HL-60/S4 (cell line): Measurements from ENCODE around the gene CCDC91.
"Not testable (repeated sequence)": the region's sequence is repeated elsewhere in the genome, so short reads cannot be mapped to it uniquely, and the experiment has no call there.

Source experiments
- in situ Hi-C: fragments of 300-500 bp; cut with MboI; formaldehyde crosslinking; loops from 2 replicates; pipeline ENCODE4 v1.14.3; 2022; ENCODE audit warnings: low sequenced_read_pairs

Gene CCDC91

DNA sequence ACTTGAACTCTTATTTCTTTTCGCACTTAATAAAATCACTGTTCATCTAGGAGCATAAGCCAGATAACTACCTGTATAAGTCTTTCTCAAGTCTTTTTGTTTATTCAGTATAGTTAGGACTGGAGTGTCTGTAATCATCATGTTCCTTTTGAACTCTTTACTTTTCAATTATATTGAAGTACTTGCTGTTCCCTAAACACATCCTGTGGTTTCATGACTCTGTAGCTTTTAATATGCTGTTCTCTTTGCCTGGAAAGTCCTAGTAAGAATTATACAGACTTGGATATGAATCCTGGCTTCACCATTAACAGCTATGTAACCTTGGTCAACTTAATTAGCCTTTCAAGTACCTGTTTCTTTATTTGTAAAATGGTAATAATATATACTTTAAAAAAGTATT is 88.2 kb downstream of the CCDC91 start:
- in situ Hi-C loops, result no loop called here

GRCh38 chr12:28278960-28279359 is 88.7 kb downstream of the CCDC91 start:
- in situ Hi-C loops, result no loop called here

DNA sequence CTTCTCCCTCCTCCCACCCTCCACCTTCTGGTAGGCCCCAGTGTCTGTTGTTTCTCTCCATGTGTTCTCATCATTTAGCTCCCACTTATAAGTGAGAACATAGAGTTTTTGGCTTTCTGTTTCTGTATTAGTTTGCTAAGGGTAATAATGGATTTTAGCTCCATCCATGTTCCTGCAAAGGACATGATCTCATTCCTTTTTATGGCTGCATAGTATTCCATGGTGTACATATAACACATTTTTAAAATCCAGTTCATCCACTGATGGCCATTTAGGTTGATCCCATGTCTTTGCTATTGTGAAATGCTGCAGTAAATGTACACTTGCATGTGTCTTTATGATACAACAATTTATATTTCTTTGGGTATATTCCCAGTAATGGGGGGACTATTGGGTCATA is 96.1 kb downstream of the CCDC91 start:
- in situ Hi-C loops, result no loop called here

GRCh38 chr12:28290262-28290661 is 100.0 kb downstream of the CCDC91 start:
- in situ Hi-C loops, result no loop called here

- in situ Hi-C loops, result no loop called here
Observed at GRCh38 chr12:28292699-28293098, 102.4 kb downstream of the CCDC91 start.

GRCh38 chr12:28294300-28294699 is 104.0 kb downstream of the CCDC91 start:
- in situ Hi-C loops, result no loop called here

- in situ Hi-C loops, result no loop called here
Observed at GRCh38 chr12:28296287-28296686, 106.0 kb downstream of the CCDC91 start.

GRCh38 chr12:28303192-28303591 is 112.9 kb downstream of the CCDC91 start:
- in situ Hi-C loops, result no loop called here

GRCh38 chr12:28306535-28306934 is 116.3 kb downstream of the CCDC91 start:
- in situ Hi-C loops, result no loop called here

DNA sequence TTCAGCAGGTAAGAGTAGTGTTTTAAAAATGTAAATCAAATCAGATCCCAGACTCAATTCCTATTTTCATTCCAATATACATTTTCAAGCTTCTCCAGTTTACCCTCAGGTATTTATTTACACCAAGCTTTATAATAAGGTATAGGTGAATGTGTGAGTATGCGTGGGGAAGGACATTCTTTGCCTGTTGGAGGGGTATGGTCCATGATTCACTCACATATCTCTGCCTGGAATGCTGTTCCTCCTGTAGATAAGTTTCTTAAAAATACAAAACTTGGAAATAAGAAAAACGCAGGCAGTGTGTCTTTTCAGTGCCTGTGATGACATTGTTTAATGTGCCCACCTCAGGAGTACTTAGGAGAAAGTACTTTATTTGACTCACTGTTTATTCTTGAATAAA is 118.6 kb downstream of the CCDC91 start:
- in situ Hi-C loops, result no loop called here

DNA sequence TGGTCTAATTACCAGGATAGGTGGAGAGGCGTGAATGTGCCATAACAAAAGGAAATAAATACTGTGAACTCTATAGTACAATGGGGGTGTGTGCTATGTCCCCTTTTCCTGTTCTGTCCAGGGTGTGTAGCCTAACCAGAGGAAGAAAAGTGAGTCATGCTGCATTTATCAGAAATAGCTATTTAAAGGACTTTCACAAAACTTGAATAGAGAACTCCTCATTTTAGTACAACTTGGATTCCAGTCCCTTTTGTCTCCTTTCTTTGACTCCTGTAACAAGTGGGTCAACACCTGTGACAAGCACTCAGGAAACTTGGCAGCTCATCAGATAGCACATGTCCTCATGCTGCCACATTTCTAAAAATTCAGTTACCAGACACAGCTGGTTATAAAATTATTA is 123.4 kb downstream of the CCDC91 start:
- in situ Hi-C loops, result no loop called here

GRCh38 chr12:28316049-28316448 is 125.8 kb downstream of the CCDC91 start:
- in situ Hi-C loops, result no loop called here

DNA sequence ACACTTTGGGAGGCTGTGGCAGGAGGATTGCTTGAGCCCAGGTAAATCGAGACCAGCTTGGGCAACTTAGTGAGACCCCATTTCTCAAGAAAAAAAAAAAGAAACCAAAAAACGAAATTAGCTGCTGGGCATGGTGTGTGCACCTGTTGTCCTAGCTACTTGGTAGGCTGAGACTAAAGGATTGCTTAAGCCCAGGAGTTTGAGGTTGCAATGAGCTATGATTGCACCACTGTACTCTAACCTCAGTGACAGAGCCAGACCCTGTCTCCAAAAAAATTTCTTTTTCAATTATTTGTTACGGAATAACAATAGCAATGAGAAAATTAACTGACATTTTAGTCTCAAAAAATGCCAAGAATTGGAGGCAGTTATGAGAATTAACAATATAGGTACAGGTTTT is 128.0 kb downstream of the CCDC91 start:
- in situ Hi-C loops, result no loop called here

- in situ Hi-C loops, result no loop called here
Observed at GRCh38 chr12:28320353-28320752, 130.1 kb downstream of the CCDC91 start.

DNA sequence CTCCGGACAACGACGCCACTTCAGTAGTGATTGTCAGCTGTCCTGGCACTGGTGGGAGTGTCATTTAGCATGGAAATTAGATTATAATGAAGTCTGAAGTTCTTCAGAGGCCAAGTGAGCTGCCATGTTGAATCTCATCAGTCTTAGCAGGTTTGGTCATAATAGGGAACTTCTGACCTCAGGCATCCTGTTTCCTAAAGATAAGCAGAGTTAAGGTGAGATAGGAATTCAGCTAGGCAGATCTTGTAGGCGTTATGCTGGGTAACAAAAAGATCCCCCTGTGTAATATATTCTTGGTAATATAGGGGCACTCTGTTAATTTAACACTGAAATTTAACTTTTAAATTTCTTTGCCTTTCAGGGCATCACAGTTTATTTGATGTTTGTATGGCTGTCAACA is 137.5 kb downstream of the CCDC91 start:
- in situ Hi-C loops, result no loop called here

GRCh38 chr12:28328967-28329366 is 138.7 kb downstream of the CCDC91 start:
- in situ Hi-C loops, result no loop called here

DNA sequence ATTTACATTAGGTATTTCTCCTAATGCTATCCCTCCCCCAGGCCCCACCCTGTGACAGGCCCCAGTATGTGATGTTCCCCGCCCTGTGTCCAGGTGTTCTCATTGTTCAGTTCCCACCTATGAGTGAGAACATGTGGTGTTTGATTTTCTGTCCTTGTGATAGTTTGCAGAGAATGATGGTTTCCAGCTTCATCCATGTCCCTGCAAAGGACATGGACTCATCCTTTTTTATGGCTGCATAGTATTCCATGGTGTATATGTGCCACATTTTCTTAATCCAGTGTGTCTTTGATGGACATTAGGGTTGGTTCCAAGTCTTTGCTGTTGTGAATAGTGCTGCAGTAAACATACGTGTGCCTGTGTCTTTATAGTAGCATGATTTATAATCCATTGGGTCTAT is 139.5 kb downstream of the CCDC91 start:
- in situ Hi-C loops, result not testable (repeated sequence)

DNA sequence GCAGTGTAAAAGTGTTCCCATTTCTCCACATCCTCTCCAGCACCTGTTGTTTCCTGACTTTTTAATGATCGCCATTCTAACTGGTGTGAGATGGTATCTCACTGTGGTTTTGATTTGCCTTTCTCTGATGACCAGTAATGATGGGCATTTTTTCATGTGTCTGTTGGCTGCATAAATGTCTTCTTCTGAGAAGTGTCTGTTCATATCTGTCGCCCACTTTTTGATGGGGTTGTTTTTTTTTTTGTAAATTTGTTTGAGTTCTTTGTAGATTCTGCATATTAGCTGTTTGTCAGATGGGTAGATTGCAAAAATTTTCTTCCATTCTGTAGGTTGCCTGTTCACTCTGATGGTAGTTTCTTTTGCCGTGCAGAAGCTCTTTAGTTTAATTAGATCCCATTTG is 140.0 kb downstream of the CCDC91 start:
- in situ Hi-C loops, result not testable (repeated sequence)

DNA sequence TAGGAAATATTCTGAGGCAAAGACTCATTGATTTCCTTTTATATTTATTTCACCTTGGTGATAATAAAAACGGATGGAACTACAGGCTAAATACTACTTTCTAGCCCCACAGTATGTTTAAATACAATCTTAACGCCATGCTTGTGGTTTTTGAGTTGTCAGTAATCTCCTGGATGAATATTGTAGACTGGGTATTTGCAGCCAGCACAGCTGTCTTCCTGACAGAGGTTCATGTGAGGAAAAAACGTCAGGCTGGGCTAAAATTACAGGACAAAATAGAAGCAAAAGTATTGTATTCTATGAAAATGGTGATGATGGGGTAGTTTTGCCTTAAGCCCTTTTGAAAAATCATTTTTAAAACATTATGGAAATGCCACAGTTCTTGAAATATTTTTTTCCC is 140.9 kb downstream of the CCDC91 start:
- in situ Hi-C loops, result no loop called here

GRCh38 chr12:28340261-28341045 is 150.2 kb downstream of the CCDC91 start:
- in situ Hi-C loops, result no loop called here

- in situ Hi-C loops, result no loop called here
Observed at GRCh38 chr12:28343713-28344112, 153.5 kb downstream of the CCDC91 start.

DNA sequence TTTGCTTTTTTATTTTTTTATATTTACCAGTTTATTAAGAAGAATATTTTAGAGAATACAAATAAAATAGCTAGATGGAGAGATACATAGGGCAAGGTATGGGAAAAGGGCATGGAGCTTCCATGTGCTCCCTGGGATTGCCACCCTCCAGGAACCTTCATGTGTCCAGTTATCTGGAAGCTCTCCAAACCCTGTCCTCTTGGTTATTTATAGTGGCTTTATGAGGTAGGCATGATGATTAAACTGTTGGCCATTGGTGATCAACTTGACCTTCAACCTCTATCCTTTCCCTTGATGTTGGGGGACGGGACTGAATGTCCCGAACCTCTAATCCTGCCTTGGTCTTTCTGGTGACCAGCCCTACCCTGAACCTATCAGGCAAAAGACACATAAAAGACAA is 156.3 kb downstream of the CCDC91 start:
- in situ Hi-C loops, result no loop called here

DNA sequence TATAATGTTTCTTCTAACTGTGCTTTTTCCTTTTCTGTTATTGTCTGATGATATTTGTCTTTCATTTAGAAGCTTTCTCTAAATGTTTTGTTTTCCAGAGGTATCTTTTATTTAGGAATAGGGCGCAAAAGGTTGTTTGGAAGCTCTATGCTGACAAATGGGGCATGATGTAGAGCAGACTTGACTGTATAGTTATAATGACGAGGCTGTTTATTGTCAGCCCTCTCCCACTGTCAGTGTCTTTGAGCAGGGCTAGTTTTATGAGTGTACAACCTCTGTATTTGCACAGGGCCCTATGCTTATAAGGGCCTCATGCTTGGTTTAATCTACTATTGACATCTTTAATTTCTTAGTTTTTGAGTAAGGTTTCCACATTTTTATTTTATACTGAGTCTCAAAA is 158.9 kb downstream of the CCDC91 start:
- in situ Hi-C loops, result no loop called here
